ENCODE measurements around the gene DPEP1.

- TF ChIP-seq CTCF (IDR thresholded peaks at IDR 0.05; ENCODE audit: low read depth, low read length, poor library complexity, severe bottlenecking): no peak
- no peak for TF ChIP-seq EZH2phosphoT487 (IDR thresholded peaks at IDR 0.05; ENCODE audit: borderline replicate concordance, low read length)
Measured at GRCh38 chr16:89607453-89607852, 6.0 kb upstream of the DPEP1 start.

All from DOHH2 (cell line).